Measurements from ENCODE around the gene ABI1. TPM values are rescaled to one million over a fixed set of nuclear protein-coding genes. Genes with fewer than 3 reads are reported as not detected.

Gene ABI1
- total RNA-seq, 1 experiment from 2014 or later = 36.9 TPM

DNA sequence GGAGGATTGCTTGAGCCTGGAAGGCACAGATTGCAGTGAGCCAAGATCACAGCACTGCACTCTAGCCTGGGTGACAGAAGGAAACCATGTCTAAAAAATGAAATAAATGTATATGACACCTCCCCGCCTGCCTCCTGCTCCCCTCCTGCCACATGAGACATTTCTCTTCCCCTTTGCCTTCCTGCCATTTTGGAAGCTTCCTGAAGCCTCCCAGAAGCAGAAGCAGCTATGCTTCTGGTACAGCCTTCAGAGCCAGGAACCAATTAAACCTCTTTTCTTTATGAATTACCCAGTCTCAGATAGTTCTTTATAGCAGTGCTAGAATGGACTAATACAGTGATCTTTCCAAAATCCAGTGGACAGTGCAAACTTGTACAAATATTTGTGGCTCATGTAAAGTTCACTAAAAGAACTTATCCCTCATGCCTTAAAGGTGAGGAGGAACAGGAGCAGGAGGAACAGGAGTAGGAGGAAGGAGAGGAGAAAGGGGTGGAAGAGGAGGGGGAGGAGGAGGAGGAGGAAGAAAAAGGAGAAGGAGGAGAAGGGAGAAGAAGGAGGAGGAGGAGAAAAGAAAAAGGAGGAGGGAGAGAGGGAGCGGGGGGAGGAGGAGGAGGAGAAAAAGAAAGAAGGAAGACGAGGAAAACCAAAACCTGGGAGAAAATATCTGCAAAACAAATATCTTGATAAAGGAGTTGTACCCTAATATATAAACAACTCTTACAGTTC is 2.8 kb upstream of the ABI1 start:
- Histone ChIP-seq H2AK5ac (ENCODE audit: insufficient read length, low read length) (no peak overlapping the region), H3K4me2 (ENCODE audit: insufficient read depth, insufficient read length, low read length) (no peak overlapping the region), H3K14ac (ENCODE audit: insufficient read depth, low read length) (no peak overlapping the region), H4K20me1 (ENCODE audit: control insufficient read depth, insufficient read depth, insufficient read length) (no peaks in the 10 kb centered on the region), H3K23ac (ENCODE audit: insufficient read length, low read depth, low read length) (no peak overlapping the region), H4K5ac (ENCODE audit: insufficient read length, low read depth, low read length) (no peak overlapping the region), H2AFZ (ENCODE audit: low read length) (no peak overlapping the region), H3K9ac (ENCODE audit: extremely low read depth, insufficient read length, low read length) (no peak overlapping the region), H2BK5ac (ENCODE audit: insufficient read length, low read length) (no peak overlapping the region), H3K18ac (ENCODE audit: insufficient read length, low read depth, low read length) (no peak overlapping the region), H3K79me1 (ENCODE audit: insufficient read depth, low read depth, low read length, poor library complexity, severe bottlenecking) (no peaks in the 10 kb centered on the region), H4K91ac (ENCODE audit: insufficient read length, low read depth, low read length) (no peak overlapping the region), H2BK12ac (ENCODE audit: insufficient read length, low read depth, low read length) (no peak overlapping the region), H3K4me1 (ENCODE audit: insufficient read depth, low read length) (no peaks in the 10 kb centered on the region), H3K9me3 (ENCODE audit: control insufficient read depth, low read depth, low read length) (no peaks in the 10 kb centered on the region), H3K23me2 (ENCODE audit: insufficient read length, low read depth, low read length, poor library complexity, severe bottlenecking) (peaks cover 5% of the 10 kb centered on the region), H3K56ac (ENCODE audit: insufficient read length, low read depth, low read length) (no peak overlapping the region), H3K4ac (ENCODE audit: low read depth, low read length) (no peak overlapping the region), H3K27ac (ENCODE audit: insufficient read length, low read depth, low read length) (no peak overlapping the region), H4K8ac (replicated peaks; ENCODE audit: insufficient read length, low read depth, low read length) (no peak overlapping the region), H3K27me3 (ENCODE audit: insufficient read depth, low read length) (no peaks in the 10 kb centered on the region), H3K79me2 (ENCODE audit: insufficient read depth, low read length) (peaks cover 12% of the 10 kb centered on the region; the same call in 1 of the 2 replicates), H3T11ph (ENCODE audit: low read length) (no peak overlapping the region), H2BK15ac (ENCODE audit: low read depth, low read length) (no peak overlapping the region), H2BK20ac (ENCODE audit: low read depth, low read length, poor library complexity, severe bottlenecking) (no peak overlapping the region), H2BK120ac (ENCODE audit: low read depth, low read length, poor library complexity, severe bottlenecking) (no peak overlapping the region)
- WGBS (ENCODE audit: extremely low coverage, insufficient read length, low lambda C conversion rate) = no CpG with 5 or more reads among the region's 3 CpGs
- Mint-ChIP-seq H3K36me3 (ENCODE audit: insufficient read depth in 1 of 3, low read depth in 3 of 3) (peaks cover 0 to 2% (median 0%) of the 10 kb centered on the region in 3 experiments; a peak in 2 of 7 replicates), H3K27me3 (ENCODE audit: low read depth) (peaks cover 4% of the 10 kb centered on the region), H3K4me1 (peaks cover 10 to 18% of the 10 kb centered on the region in 2 experiments), H3K9me3 (no peaks in the 10 kb centered on the region), H3K27ac (no peak overlapping the region), H3K4me3 (no peak overlapping the region)
- DNase-seq = no peak
- TF ChIP-seq, protein P1, sequence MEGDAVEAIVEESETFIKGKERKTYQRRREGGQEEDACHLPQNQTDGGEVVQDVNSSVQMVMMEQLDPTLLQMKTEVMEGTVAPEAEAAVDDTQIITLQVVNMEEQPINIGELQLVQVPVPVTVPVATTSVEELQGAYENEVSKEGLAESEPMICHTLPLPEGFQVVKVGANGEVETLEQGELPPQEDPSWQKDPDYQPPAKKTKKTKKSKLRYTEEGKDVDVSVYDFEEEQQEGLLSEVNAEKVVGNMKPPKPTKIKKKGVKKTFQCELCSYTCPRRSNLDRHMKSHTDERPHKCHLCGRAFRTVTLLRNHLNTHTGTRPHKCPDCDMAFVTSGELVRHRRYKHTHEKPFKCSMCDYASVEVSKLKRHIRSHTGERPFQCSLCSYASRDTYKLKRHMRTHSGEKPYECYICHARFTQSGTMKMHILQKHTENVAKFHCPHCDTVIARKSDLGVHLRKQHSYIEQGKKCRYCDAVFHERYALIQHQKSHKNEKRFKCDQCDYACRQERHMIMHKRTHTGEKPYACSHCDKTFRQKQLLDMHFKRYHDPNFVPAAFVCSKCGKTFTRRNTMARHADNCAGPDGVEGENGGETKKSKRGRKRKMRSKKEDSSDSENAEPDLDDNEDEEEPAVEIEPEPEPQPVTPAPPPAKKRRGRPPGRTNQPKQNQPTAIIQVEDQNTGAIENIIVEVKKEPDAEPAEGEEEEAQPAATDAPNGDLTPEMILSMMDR (conservative IDR thresholded peaks at IDR 0.05) = no peak

Measured in H9 (cell line).